IMR-90 (cell line): Measurements from ENCODE around the gene NEK9. TPM values are rescaled to one million over a fixed set of nuclear protein-coding genes. Genes with fewer than 3 reads are reported as not detected.

Source experiments
- ATAC-seq: fragments of 200-7000 bp; cut with Tn5 transposase; 2 replicates; pipeline ENCODE4 v1.9.1; 2020; ENCODE audit warnings: low read depth, mild to moderate bottlenecking, moderate library complexity
- BruUV-seq: library from RNA; stranded (reverse); fragments of 400-500 nt; replicated peaks from 2 replicates; lab custom pipeline; 2021; lab: Mats Ljungman, UMichigan
- CTCF ChIA-PET: fragments of 300-600 bp; formaldehyde crosslinking; extraction: SDS; loops from one replicate; lab custom pipeline; 2021; ENCODE audit warnings: antibody characterized with exemption; lab: Yijun Ruan, JAX
- POLR2A ChIA-PET: fragments of 300-600 bp; sonication (Branson Sonifier 250); formaldehyde crosslinking; loops from one replicate; lab custom pipeline; 2022; ENCODE audit warnings: antibody characterized with exemption; ENCODE audit not compliant: unreplicated experiment; lab: Charles Lee
- DNase-seq: peaks from one replicate; pipeline ENCODE4 v3.0.0; 2013
- H2AFZ ChIP-seq: replicated peaks from 2 replicates; pipeline ENCODE3; 2013; ENCODE audit warnings: low read length, mild to moderate bottlenecking; ENCODE audit not compliant: poor library complexity
- H2AK5ac ChIP-seq: 2 replicates; pipeline ENCODE4 v1.6.1; 2013; ENCODE audit warnings: low read depth, low read length, inconsistent platforms
- H2AK9ac ChIP-seq: replicated peaks from 2 replicates; pipeline ENCODE3; 2013; ENCODE audit warnings: mild to moderate bottlenecking, low read depth, low read length, moderate library complexity; ENCODE audit not compliant: poor library complexity
- H2BK120ac ChIP-seq: 2 replicates; pipeline ENCODE4 v1.6.1; 2013; ENCODE audit warnings: low read depth, low read length, inconsistent platforms
- H2BK15ac ChIP-seq: 3 replicates; pipeline ENCODE4 v1.6.1; 2013; ENCODE audit warnings: low read depth, low read length, inconsistent platforms
- H2BK20ac ChIP-seq: 2 replicates; pipeline ENCODE4 v1.6.1; 2013; ENCODE audit warnings: low read depth, mild to moderate bottlenecking, inconsistent platforms, low read length, moderate library complexity
- H2BK5ac ChIP-seq: 2 replicates; pipeline ENCODE4 v1.6.1; 2013; ENCODE audit warnings: mild to moderate bottlenecking, low read depth, low read length, inconsistent platforms; ENCODE audit not compliant: poor library complexity, severe bottlenecking
- H3K14ac ChIP-seq: replicated peaks from 2 replicates; pipeline ENCODE4 v1.6.1; 2013; ENCODE audit warnings: low read depth, low read length, inconsistent platforms
- H3K18ac ChIP-seq: 2 replicates; pipeline ENCODE4 v1.6.1; 2013; ENCODE audit warnings: low read depth, low read length, control low read depth
- H3K23ac ChIP-seq: 2 replicates; pipeline ENCODE4 v1.6.1; 2013; ENCODE audit warnings: low read depth, low read length, inconsistent platforms
- H3K27ac ChIP-seq: 2 replicates; pipeline ENCODE4 v1.5.1; 2013; ENCODE audit warnings: mild to moderate bottlenecking, control low read depth, low read length; ENCODE audit not compliant: insufficient read depth
- H3K27me3 ChIP-seq: 2 replicates; pipeline ENCODE4 v1.6.1; 2013; ENCODE audit warnings: low read length; ENCODE audit not compliant: control insufficient read depth, insufficient read depth
- H3K36me3 ChIP-seq: 2 replicates; pipeline ENCODE4 v1.6.1; 2013; ENCODE audit warnings: low read length, mixed read lengths; ENCODE audit not compliant: control insufficient read depth, insufficient read depth
- H3K4ac ChIP-seq: 2 replicates; pipeline ENCODE4 v1.6.1; 2013; ENCODE audit warnings: low read depth, low read length, inconsistent platforms
- H3K4me1 ChIP-seq: 2 replicates; pipeline ENCODE4 v1.6.1; 2013; ENCODE audit warnings: low read length, mixed read lengths; ENCODE audit not compliant: control insufficient read depth, insufficient read depth
- H3K4me2 ChIP-seq: 2 replicates; pipeline ENCODE4 v1.6.1; 2013; ENCODE audit warnings: low read depth, mild to moderate bottlenecking, control low read depth, low read length, moderate library complexity
- H3K4me3 ChIP-seq: 2 replicates; pipeline ENCODE4 v1.5.1; 2013; ENCODE audit warnings: low read depth, mild to moderate bottlenecking, control low read depth, low read length, moderate library complexity; ENCODE audit not compliant: insufficient read depth
- H3K56ac ChIP-seq: 2 replicates; pipeline ENCODE4 v1.6.1; 2013; ENCODE audit warnings: low read length, inconsistent platforms; ENCODE audit not compliant: insufficient read depth; ENCODE audit errors: extremely low read depth
- H3K79me1 ChIP-seq, 2 experiments: 2 replicates each; pipeline ENCODE4 v1.6.1; 2013; ENCODE audit warnings: low read length in 2 of 2, inconsistent platforms in 1 of 2, low read depth in 1 of 2
- H3K9ac ChIP-seq: 2 replicates; pipeline ENCODE4 v1.6.1; 2013; ENCODE audit warnings: low read depth, low read length, control low read depth
- H3K9me1 ChIP-seq: 2 replicates; pipeline ENCODE4 v1.6.1; 2013; ENCODE audit warnings: low read length, inconsistent platforms; ENCODE audit not compliant: insufficient read depth
- H3K9me3 ChIP-seq: 2 replicates; pipeline ENCODE4 v1.6.1; 2013; ENCODE audit warnings: low read length; ENCODE audit not compliant: control insufficient read depth, insufficient read depth
- H4K20me1 ChIP-seq: 2 replicates; pipeline ENCODE4 v1.6.1; 2013; ENCODE audit warnings: low read length, inconsistent platforms; ENCODE audit not compliant: insufficient read depth
- H4K5ac ChIP-seq: 2 replicates; pipeline ENCODE4 v1.6.1; 2013; ENCODE audit warnings: mild to moderate bottlenecking, low read depth, low read length, control low read depth
- H4K8ac ChIP-seq, 2 experiments: 2 replicates each; pipeline ENCODE4 v1.6.1; 2013; ENCODE audit warnings: low read depth in 2 of 2, low read length in 2 of 2, control low read depth in 1 of 2, inconsistent platforms in 1 of 2
- H4K91ac ChIP-seq: 2 replicates; pipeline ENCODE4 v1.6.1; 2013; ENCODE audit warnings: low read depth, low read length, inconsistent platforms; ENCODE audit not compliant: insufficient read depth
- NFE2L2 ChIP-seq: fragments of 150-350 bp; IDR thresholded peaks from 2 replicates; pipeline ENCODE4 v1.6.1; 2016; ENCODE audit warnings: low read depth, mild to moderate bottlenecking, low read length
- RCOR1 ChIP-seq: IDR thresholded peaks from 2 replicates; pipeline ENCODE4 v1.6.1; 2012; ENCODE audit warnings: mild to moderate bottlenecking, low read length, improper control_type of control experiment; ENCODE audit not compliant: insufficient replicate concordance
- WGBS, 2 experiments: methylation state at CpG; one replicate each; pipeline versions ENCODE4 v1.1.5 to v1.1.7; 2013; ENCODE audit warnings: missing lambda C conversion rate in 2 of 2; ENCODE audit not compliant: insufficient read length in 1 of 2; ENCODE audit errors: extremely low coverage in 2 of 2; 5-methylcytosine and 5-hydroxymethylcytosine counted together
- dilution Hi-C: fragments of 300-500 bp; cut with HindIII; formaldehyde crosslinking; loops from one replicate; pipeline ENCODE4 v1.14.3; 2018; ENCODE audit warnings: low sequenced_read_pairs; ENCODE audit not compliant: unreplicated experiment
- in situ Hi-C: fragments of 300-500 bp; cut with MboI; formaldehyde crosslinking; loops from 3 replicates; pipeline ENCODE4 v1.14.3; 2019; ENCODE audit warnings: low sequenced_read_pairs, inconsistent platforms, mixed read lengths
- intact Hi-C: fragments of 100-400 bp; cut with micrococcal nuclease; formaldehyde crosslinking; loops from 2 replicates; pipeline ENCODE4 v1.10.0; 2022
- polyA plus RNA-seq, 3 experiments: library from polyadenylated mRNA; depleted of rRNA; stranded (reverse); fragments of >200 nt; gene quantifications; 2 replicates each; pipeline ENCODE4 v1.2.3, GENCODE V29; 2012; ENCODE audit warnings: low replicate concordance in 1 of 3
- total RNA-seq: library from RNA; depleted of rRNA; stranded (reverse); fragments of >200 nt; gene quantifications from 2 replicates; pipeline ENCODE4 v1.2.3, GENCODE V29; 2012
- TF ChIP-seq, protein P1 (sequence below): fragments of 150-350 bp; IDR thresholded peaks from 2 replicates; pipeline ENCODE4 v1.6.1; 2016; ENCODE audit warnings: low read depth, mild to moderate bottlenecking, low read length, moderate library complexity, borderline replicate concordance

The NEK9 gene
- total and polyA plus RNA-seq, 2 of the 4 experiments (the other 2 are of a cell fraction): 22.9 to 23.2 TPM

- ATAC-seq (peak; percentile 42), DNase-seq (peak; percentile 66)
- H2BK5ac ChIP-seq: no peak overlapping the region
- H4K8ac ChIP-seq: no peak overlapping the region
- CTCF ChIA-PET: interaction anchor here (0.6 to 0.8 kb wide), 2 partner anchors 17 to 214 kb away, joined by 3 to 4 read pairs; no protein-coding TSS in a partner anchor
- no peak overlapping the region for H3K23ac ChIP-seq
- BruUV-seq: no TSS peak
- H3K79me1 ChIP-seq: no peaks in the 10 kb centered on the region; a peak in 1 of 4 replicates
- H3K27ac ChIP-seq: peak overlapping the region; percentile 42; the same call in 1 of the 2 replicates
- no peak overlapping the region for H3K9ac ChIP-seq
- H2BK120ac ChIP-seq: no peak overlapping the region
- dilution Hi-C loops: no loop called here
- WGBS, 2 experiments: 80% methylated on average over 2 of the region's 3 CpGs; no CpG with 5 or more reads in 1 of the 2 experiments
- H2AK9ac ChIP-seq: no peak overlapping the region
- H4K91ac ChIP-seq: no peak overlapping the region
- H2AFZ ChIP-seq: no peak overlapping the region
- H3K9me1 ChIP-seq: no peaks in the 10 kb centered on the region
- no peaks in the 10 kb centered on the region for H3K9me3 ChIP-seq
- H3K18ac ChIP-seq: no peak overlapping the region
- no peak overlapping the region for H3K56ac ChIP-seq
- no peaks in the 10 kb centered on the region for H4K20me1 ChIP-seq
- intact Hi-C loops: no loop called here
- no peak overlapping the region for H3K4me3 ChIP-seq
- POLR2A ChIA-PET: no interaction called here
- H2AK5ac ChIP-seq: no peak overlapping the region
- H3K4me2 ChIP-seq: no peak overlapping the region
- in situ Hi-C loops: no loop called here
- peaks cover 18% of the 10 kb centered on the region for H3K36me3 ChIP-seq
- no peak overlapping the region for H3K14ac ChIP-seq
- H3K4ac ChIP-seq: no peak overlapping the region
- TF ChIP-seq RCOR1 (no peak), NFE2L2 (peak; percentile 56; the same call in 1 of the 2 replicates)
- TF ChIP-seq, protein P1, sequence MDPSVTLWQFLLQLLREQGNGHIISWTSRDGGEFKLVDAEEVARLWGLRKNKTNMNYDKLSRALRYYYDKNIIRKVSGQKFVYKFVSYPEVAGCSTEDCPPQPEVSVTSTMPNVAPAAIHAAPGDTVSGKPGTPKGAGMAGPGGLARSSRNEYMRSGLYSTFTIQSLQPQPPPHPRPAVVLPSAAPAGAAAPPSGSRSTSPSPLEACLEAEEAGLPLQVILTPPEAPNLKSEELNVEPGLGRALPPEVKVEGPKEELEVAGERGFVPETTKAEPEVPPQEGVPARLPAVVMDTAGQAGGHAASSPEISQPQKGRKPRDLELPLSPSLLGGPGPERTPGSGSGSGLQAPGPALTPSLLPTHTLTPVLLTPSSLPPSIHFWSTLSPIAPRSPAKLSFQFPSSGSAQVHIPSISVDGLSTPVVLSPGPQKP: no peak
- H4K5ac ChIP-seq: no peak overlapping the region
- H2BK20ac ChIP-seq: no peak overlapping the region
- 0 out of 2 replicates have a peak, but pooled peaks cover 3% of the 10 kb centered on the region for H3K4me1 ChIP-seq
- H2BK15ac ChIP-seq: no peak overlapping the region
- H3K27me3 ChIP-seq: no peaks in the 10 kb centered on the region
Observed at GRCh38 chr14:75090353-75090752, 36.5 kb downstream of the NEK9 start.
